PC-9 (cell line): ENCODE results near the gene EPX.

Experiments
- EZH2 ChIP-seq: fragments of 200-600 bp; sonication (generic); IDR thresholded peaks from 2 replicates; pipeline ENCODE4 v1.8.0; 2017; ENCODE audit warnings: antibody characterized with exemption, low read depth
- TF ChIP-seq, protein P1 (sequence below): fragments of 200-600 bp; sonication (generic); conservative IDR thresholded peaks from 2 replicates; pipeline ENCODE4 v1.6.1; 2017; ENCODE audit warnings: mixed run types, antibody characterized with exemption, mild to moderate bottlenecking, moderate library complexity

DNA sequence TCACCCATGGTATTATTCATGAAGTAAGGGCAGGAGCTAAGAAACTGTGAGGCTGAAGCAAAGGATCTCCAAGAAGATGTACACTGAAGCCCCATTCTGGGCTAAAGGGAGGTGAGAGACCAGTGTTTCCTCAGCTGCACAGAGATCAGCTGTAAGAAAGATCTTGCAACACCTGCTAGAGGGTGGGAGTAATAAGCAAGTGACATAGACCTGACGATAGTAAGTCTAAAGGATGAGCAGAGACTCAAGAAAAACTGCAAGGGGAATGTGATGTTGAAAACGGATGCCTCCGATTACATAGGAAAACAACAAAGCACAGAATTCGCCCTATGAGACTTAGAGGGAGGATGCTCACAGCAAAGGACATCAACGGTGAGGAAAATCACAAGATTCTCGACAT, 25.8 kb upstream of the EPX start, which contains the start of gene OR4D2:
- TF ChIP-seq EZH2: no peak
- TF ChIP-seq, protein P1, sequence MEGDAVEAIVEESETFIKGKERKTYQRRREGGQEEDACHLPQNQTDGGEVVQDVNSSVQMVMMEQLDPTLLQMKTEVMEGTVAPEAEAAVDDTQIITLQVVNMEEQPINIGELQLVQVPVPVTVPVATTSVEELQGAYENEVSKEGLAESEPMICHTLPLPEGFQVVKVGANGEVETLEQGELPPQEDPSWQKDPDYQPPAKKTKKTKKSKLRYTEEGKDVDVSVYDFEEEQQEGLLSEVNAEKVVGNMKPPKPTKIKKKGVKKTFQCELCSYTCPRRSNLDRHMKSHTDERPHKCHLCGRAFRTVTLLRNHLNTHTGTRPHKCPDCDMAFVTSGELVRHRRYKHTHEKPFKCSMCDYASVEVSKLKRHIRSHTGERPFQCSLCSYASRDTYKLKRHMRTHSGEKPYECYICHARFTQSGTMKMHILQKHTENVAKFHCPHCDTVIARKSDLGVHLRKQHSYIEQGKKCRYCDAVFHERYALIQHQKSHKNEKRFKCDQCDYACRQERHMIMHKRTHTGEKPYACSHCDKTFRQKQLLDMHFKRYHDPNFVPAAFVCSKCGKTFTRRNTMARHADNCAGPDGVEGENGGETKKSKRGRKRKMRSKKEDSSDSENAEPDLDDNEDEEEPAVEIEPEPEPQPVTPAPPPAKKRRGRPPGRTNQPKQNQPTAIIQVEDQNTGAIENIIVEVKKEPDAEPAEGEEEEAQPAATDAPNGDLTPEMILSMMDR: no peak
